Sigmoid colon (tissue), 7 donors: ENCODE results near the gene PDYN. TPM values are rescaled to one million over a fixed set of nuclear protein-coding genes. Genes with fewer than 3 reads are reported as not detected.

Source experiments
- DNase-seq: peaks from one replicate; pipeline ENCODE4 v3.0.0-alpha.2; 2019
- H3K27ac ChIP-seq, 4 donors: fragments of 200-600 bp; sonication (generic); one replicate each; pipeline ENCODE4 v1.5.1; 2016 to 2019; ENCODE audit warnings: mild to moderate bottlenecking in 1 of 4
- H3K27me3 ChIP-seq, 3 donors: fragments of 200-600 bp; sonication (generic); one replicate each; pipeline ENCODE4 v1.5.1; 2019; ENCODE audit warnings: mild to moderate bottlenecking in 1 of 3
- H3K36me3 ChIP-seq, 4 donors: fragments of 200-600 bp; sonication (generic); one replicate each; pipeline ENCODE4 v1.5.1; 2016 to 2019
- H3K4me1 ChIP-seq, 4 donors: fragments of 200-600 bp; sonication (generic); one replicate each; pipeline ENCODE4 v1.5.1; 2017 to 2019
- H3K4me3 ChIP-seq, 4 donors: fragments of 200-600 bp; sonication (generic); one replicate each; pipeline ENCODE4 v1.5.1; 2017 to 2019; ENCODE audit warnings: mild to moderate bottlenecking in 2 of 4, moderate library complexity in 1 of 4
- H3K9me3 ChIP-seq, 4 donors: fragments of 200-600 bp in 3 of 4; sonication (generic) in 3 of 4; one replicate each; pipeline versions ENCODE4 v1.5.1 to v1.6.1; 2013 to 2019
- CTCF ChIP-seq, 4 experiments: fragments of 450-650 bp in 3 of 4; fragments of 200-600 bp in 1 of 4; IDR thresholded peaks; one replicate each; pipeline ENCODE4 v1.5.1; 2016 to 2019; ENCODE audit warnings: antibody characterized with exemption in 4 of 4, mild to moderate bottlenecking in 3 of 4, moderate library complexity in 2 of 4
- EP300 ChIP-seq, 4 donors: sonication (generic); formaldehyde crosslinking; IDR thresholded peaks; one replicate each; pipeline ENCODE4 v1.6.1; 2017; ENCODE audit warnings: antibody characterized with exemption in 4 of 4
- POLR2A ChIP-seq, 2 donors: fragments of 450-650 bp; IDR thresholded peaks; one replicate each; pipeline ENCODE4 v1.6.1; 2016; ENCODE audit warnings: antibody characterized with exemption in 2 of 2, mild to moderate bottlenecking in 2 of 2, moderate library complexity in 2 of 2
- POLR2AphosphoS5 ChIP-seq, 4 donors: sonication (generic); formaldehyde crosslinking; IDR thresholded peaks; one replicate each; pipeline ENCODE4 v1.6.1; 2017; ENCODE audit warnings: antibody characterized with exemption in 4 of 4
- WGBS, 2 donors: extraction: QIAGEN DNeasy Blood & Tissue Kit; methylation state at CpG; one replicate each; pipeline ENCODE4 v1.1.7; 2013; 5-methylcytosine and 5-hydroxymethylcytosine counted together
- intact Hi-C: fragments of 100-400 bp; cut with DNase I; formaldehyde crosslinking; loops from one replicate; pipeline ENCODE4 v1.15.1; 2023
- polyA plus RNA-seq, 3 donors: library from polyadenylated mRNA; stranded (reverse); fragments of 200-250 nt; gene quantifications; one replicate each; pipeline ENCODE4 v1.2.3, GENCODE V29; 2013
- total RNA-seq, 4 donors: library from RNA; depleted of rRNA; stranded (reverse); fragments of >200 nt; gene quantifications; one replicate each; pipeline ENCODE4 v1.1.0, GENCODE V29; 2016
- donor health status: healthy with polysubstance abuse.
- donor health status: Bipolar disorder and iron deficiency.
- donor health status: healthy.

The PDYN gene
- total and polyA plus RNA-seq, 7 donors = not detected

GRCh38 chr20:1951436-1952115, 42.3 kb downstream of the PDYN start:
- DNase-seq = peak; percentile 26
- H3K4me1 ChIP-seq = peaks cover 0 to 16% (median 11%) of the 10 kb centered on the region in 4 donors
- intact Hi-C loops = no loop called here
- WGBS, 2 donors = 81 to 88% methylated on average over 11 of the region's 11 CpGs
- no peak overlapping the region for H3K27ac ChIP-seq
- no peaks in the 10 kb centered on the region for H3K27me3 ChIP-seq
- no peak for TF ChIP-seq POLR2AphosphoS5 (IDR thresholded peaks at IDR 0.05)
- TF ChIP-seq CTCF (IDR thresholded peaks at IDR 0.05) = no peak
- no peak for TF ChIP-seq POLR2A (IDR thresholded peaks at IDR 0.05)
- TF ChIP-seq EP300 (IDR thresholded peaks at IDR 0.05) = no peak
- H3K4me3 ChIP-seq = no peak overlapping the region
- H3K9me3 ChIP-seq = no peaks in the 10 kb centered on the region
- H3K36me3 ChIP-seq = no peaks in the 10 kb centered on the region

- WGBS, 2 donors = 89 to 90% methylated on average over 7 of the region's 7 CpGs
- intact Hi-C loops = no loop called here
- no peaks in the 10 kb centered on the region for H3K9me3 ChIP-seq
- no peaks in the 10 kb centered on the region for H3K27me3 ChIP-seq
- TF ChIP-seq CTCF (IDR thresholded peaks at IDR 0.05) = no peak
- peaks cover 0 to 24% (median 16%) of the 10 kb centered on the region in 4 donors for H3K4me1 ChIP-seq
- no peaks in the 10 kb centered on the region for H3K36me3 ChIP-seq
- peak; percentile 36 for DNase-seq
- no peak overlapping the region for H3K4me3 ChIP-seq
- no peak overlapping the region for H3K27ac ChIP-seq
Observed at GRCh38 chr20:1950836-1951235, 43.0 kb downstream of the PDYN start.

GRCh38 chr20:1949347-1950100, 44.3 kb downstream of the PDYN start:
- peaks cover 0 to 27% (median 19%) of the 10 kb centered on the region in 4 donors for H3K4me1 ChIP-seq
- WGBS, 2 donors = 82 to 85% methylated on average over 2 of the region's 2 CpGs
- intact Hi-C loops = loop anchor here (5.0 kb wide), 1 partner anchor 153 kb away; the partner anchor contains the start of gene STK35
- TF ChIP-seq POLR2AphosphoS5 (IDR thresholded peaks at IDR 0.05) (no peak), POLR2A (IDR thresholded peaks at IDR 0.05) (no peak)
- no peaks in the 10 kb centered on the region for H3K36me3 ChIP-seq
- no peaks in the 10 kb centered on the region for H3K27me3 ChIP-seq
- H3K9me3 ChIP-seq = no peaks in the 10 kb centered on the region
- peak; percentile 61 for DNase-seq
- peak overlapping the region in 1 of 4 donors; percentile 11 for H3K27ac ChIP-seq
- no peak overlapping the region for H3K4me3 ChIP-seq

GRCh38 chr20:1947535-1947846, 46.4 kb downstream of the PDYN start:
- peak overlapping the region in 3 of 4 donors; percentile 55 to 70 (median 63) for H3K27ac ChIP-seq
- no peak for TF ChIP-seq POLR2A (IDR thresholded peaks at IDR 0.05)
- TF ChIP-seq POLR2AphosphoS5 (IDR thresholded peaks at IDR 0.05) = no peak
- no peak for TF ChIP-seq CTCF (IDR thresholded peaks at IDR 0.05)
- TF ChIP-seq EP300 (IDR thresholded peaks at IDR 0.05) = no peak
- H3K4me3 ChIP-seq = peak overlapping the region in 3 of 4 donors; percentile 33 to 41 (median 40)

More at GRCh38 chr20:1947535-1947846, 46.4 kb downstream of the PDYN start:
- peak; percentile 62 for DNase-seq
- H3K27me3 ChIP-seq = no peaks in the 10 kb centered on the region
- 66 to 75% methylated on average over 14 of the region's 14 CpGs for WGBS, 2 donors
- peaks cover 0 to 27% (median 19%) of the 10 kb centered on the region in 4 donors for H3K4me1 ChIP-seq
- no peaks in the 10 kb centered on the region for H3K36me3 ChIP-seq
- intact Hi-C loops = loop anchor here (5.0 kb wide), 1 partner anchor 155 kb away; the partner anchor contains the start of gene STK35
- H3K9me3 ChIP-seq = no peaks in the 10 kb centered on the region
